ENCODE measurements around the gene SYNPO2. TPM values are rescaled to one million over a fixed set of nuclear protein-coding genes. Genes with fewer than 3 reads are reported as not detected.

SYNPO2 gene
- total RNA-seq, 1 donor, result 34.0 TPM

DNA sequence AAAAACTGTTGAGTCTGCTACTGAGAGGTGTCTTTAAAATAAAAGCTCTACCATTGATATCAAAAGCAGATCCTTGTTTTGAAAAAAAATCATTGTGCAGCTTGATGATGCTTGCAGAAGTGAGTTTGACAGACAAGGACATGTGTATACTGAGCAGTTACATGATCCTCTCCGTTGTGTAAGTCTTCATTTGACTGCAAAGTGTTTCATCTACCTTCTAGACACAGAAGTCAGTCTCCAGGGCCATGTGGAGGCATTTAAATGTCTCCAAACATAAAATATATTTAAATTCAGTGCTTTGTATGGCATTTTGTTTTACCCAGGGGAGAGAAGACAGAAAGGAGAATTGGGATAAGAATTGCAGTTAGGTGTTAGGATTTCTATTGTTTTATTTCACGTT is 139.2 kb downstream of the SYNPO2 start:
- no peak for DNase-seq (ENCODE audit: insufficient read length, low spot score, missing footprints)
- Histone ChIP-seq H3K4me3 (ENCODE audit: insufficient read depth, low read length) (peak overlapping the region; percentile 44), H4K20me1 (ENCODE audit: insufficient read depth, low read length) (no peaks in the 10 kb centered on the region), H3K79me2 (ENCODE audit: insufficient read depth, low read length) (no peaks in the 10 kb centered on the region), H3K27ac (ENCODE audit: low read depth, low read length) (no peak overlapping the region), H3K27me3 (ENCODE audit: insufficient read depth, low read length) (no peaks in the 10 kb centered on the region), H3K4me2 (ENCODE audit: insufficient read depth, low read length) (peak overlapping the region; percentile 77), H3K4me1 (ENCODE audit: insufficient read depth, low read length) (peaks cover 24% of the 10 kb centered on the region), H3K36me3 (ENCODE audit: insufficient read depth, low read length) (peaks cover 12% of the 10 kb centered on the region), H3K9me3 (ENCODE audit: low read depth, low read length) (no peaks in the 10 kb centered on the region), H2AFZ (ENCODE audit: low read length) (no peak overlapping the region)
- TF ChIP-seq, protein P1, sequence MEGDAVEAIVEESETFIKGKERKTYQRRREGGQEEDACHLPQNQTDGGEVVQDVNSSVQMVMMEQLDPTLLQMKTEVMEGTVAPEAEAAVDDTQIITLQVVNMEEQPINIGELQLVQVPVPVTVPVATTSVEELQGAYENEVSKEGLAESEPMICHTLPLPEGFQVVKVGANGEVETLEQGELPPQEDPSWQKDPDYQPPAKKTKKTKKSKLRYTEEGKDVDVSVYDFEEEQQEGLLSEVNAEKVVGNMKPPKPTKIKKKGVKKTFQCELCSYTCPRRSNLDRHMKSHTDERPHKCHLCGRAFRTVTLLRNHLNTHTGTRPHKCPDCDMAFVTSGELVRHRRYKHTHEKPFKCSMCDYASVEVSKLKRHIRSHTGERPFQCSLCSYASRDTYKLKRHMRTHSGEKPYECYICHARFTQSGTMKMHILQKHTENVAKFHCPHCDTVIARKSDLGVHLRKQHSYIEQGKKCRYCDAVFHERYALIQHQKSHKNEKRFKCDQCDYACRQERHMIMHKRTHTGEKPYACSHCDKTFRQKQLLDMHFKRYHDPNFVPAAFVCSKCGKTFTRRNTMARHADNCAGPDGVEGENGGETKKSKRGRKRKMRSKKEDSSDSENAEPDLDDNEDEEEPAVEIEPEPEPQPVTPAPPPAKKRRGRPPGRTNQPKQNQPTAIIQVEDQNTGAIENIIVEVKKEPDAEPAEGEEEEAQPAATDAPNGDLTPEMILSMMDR (IDR thresholded peaks at IDR 0.05; ENCODE audit: extremely low read depth, low read depth, low read length), result no peak

DNA sequence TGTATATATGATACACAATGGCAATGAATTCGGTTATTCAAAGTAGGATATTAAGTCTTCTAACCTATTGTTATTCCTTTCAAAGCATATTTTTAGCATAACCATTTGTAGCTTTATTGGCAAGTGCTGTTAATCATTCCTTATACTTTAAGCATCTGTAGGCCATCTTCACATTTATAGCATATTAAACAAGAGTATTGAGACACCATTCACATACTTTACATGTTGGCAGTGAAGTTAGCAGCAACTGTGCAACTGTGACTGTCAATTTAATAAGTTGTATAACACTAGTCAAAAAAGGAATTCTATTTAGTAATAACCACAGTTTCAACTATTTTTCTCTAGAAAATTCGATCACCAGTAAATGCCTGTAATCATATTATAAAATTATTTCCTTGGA is 139.6 kb downstream of the SYNPO2 start:
- H3K79me2 ChIP-seq (ENCODE audit: insufficient read depth, low read length), result no peaks in the 10 kb centered on the region
- H3K27me3 ChIP-seq (ENCODE audit: insufficient read depth, low read length), result no peaks in the 10 kb centered on the region
- no peaks in the 10 kb centered on the region for H4K20me1 ChIP-seq (ENCODE audit: insufficient read depth, low read length)
- DNase-seq (ENCODE audit: insufficient read length, low spot score, missing footprints), result no peak
- H3K9me3 ChIP-seq (ENCODE audit: low read depth, low read length), result no peaks in the 10 kb centered on the region
- H3K4me1 ChIP-seq (ENCODE audit: insufficient read depth, low read length), result peaks cover 24% of the 10 kb centered on the region
- H3K4me3 ChIP-seq (ENCODE audit: insufficient read depth, low read length), result peak overlapping the region; percentile 44
- no peak overlapping the region for H3K27ac ChIP-seq (ENCODE audit: low read depth, low read length)
- TF ChIP-seq, protein P1 (IDR thresholded peaks at IDR 0.05; ENCODE audit: extremely low read depth, low read depth, low read length), result no peak
- peak overlapping the region; percentile 77 for H3K4me2 ChIP-seq (ENCODE audit: insufficient read depth, low read length)
- no peak overlapping the region for H2AFZ ChIP-seq (ENCODE audit: low read length)
- peaks cover 12% of the 10 kb centered on the region for H3K36me3 ChIP-seq (ENCODE audit: insufficient read depth, low read length)

DNA sequence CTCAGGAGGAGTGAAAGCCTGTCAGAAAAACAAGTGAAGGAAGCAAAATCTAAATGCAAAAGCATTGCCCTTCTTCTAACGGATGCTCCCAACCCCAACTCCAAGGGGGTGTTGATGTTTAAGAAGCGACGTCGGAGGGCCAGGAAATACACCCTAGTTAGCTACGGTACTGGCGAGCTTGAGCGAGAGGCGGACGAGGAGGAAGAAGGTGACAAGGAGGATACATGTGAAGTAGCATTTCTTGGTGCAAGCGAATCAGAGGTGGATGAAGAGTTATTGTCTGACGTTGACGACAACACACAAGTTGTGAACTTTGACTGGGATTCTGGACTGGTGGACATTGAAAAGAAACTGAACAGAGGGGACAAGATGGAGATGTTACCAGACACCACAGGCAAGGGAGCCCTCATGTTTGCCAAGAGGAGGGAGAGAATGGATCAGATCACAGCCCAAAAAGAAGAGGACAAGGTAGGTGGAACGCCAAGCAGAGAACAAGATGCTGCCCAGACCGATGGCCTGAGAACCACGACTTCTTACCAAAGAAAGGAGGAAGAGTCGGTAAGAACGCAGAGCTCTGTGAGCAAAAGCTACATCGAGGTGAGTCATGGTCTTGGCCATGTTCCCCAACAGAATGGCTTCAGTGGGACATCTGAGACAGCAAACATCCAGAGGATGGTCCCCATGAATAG is 141.3 kb downstream of the SYNPO2 start:
- Histone ChIP-seq H2AFZ (ENCODE audit: low read length) (no peak overlapping the region), H3K4me1 (ENCODE audit: insufficient read depth, low read length) (peaks cover 34% of the 10 kb centered on the region), H3K4me2 (ENCODE audit: insufficient read depth, low read length) (no peak overlapping the region), H3K36me3 (ENCODE audit: insufficient read depth, low read length) (peaks cover 12% of the 10 kb centered on the region), H3K9me3 (ENCODE audit: low read depth, low read length) (no peaks in the 10 kb centered on the region), H3K27ac (ENCODE audit: low read depth, low read length) (no peak overlapping the region), H3K4me3 (ENCODE audit: insufficient read depth, low read length) (no peak overlapping the region), H4K20me1 (ENCODE audit: insufficient read depth, low read length) (no peaks in the 10 kb centered on the region), H3K79me2 (ENCODE audit: insufficient read depth, low read length) (no peaks in the 10 kb centered on the region), H3K27me3 (ENCODE audit: insufficient read depth, low read length) (no peaks in the 10 kb centered on the region)
- TF ChIP-seq, protein P1 (IDR thresholded peaks at IDR 0.05; ENCODE audit: extremely low read depth, low read depth, low read length), result no peak
- DNase-seq (ENCODE audit: insufficient read length, low spot score, missing footprints), result no peak

DNA sequence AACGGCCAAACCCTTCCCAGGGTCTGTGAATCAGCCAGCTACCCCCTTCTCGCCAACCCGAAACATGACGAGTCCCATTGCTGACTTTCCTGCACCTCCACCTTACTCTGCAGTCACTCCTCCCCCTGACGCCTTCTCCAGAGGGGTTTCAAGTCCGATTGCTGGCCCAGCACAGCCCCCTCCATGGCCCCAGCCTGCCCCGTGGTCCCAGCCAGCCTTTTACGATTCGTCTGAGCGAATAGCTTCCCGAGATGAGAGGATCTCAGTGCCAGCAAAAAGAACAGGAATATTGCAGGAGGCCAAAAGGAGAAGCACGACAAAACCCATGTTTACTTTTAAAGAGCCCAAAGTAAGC is 141.9 kb downstream of the SYNPO2 start:
- no peaks in the 10 kb centered on the region for H3K9me3 ChIP-seq (ENCODE audit: low read depth, low read length)
- H4K20me1 ChIP-seq (ENCODE audit: insufficient read depth, low read length), result no peaks in the 10 kb centered on the region
- no peaks in the 10 kb centered on the region for H3K79me2 ChIP-seq (ENCODE audit: insufficient read depth, low read length)
- no peak overlapping the region for H3K4me2 ChIP-seq (ENCODE audit: insufficient read depth, low read length)
- TF ChIP-seq, protein P1 (IDR thresholded peaks at IDR 0.05; ENCODE audit: extremely low read depth, low read depth, low read length), result no peak
- H3K27me3 ChIP-seq (ENCODE audit: insufficient read depth, low read length), result no peaks in the 10 kb centered on the region
- H3K4me1 ChIP-seq (ENCODE audit: insufficient read depth, low read length), result peaks cover 34% of the 10 kb centered on the region
- H2AFZ ChIP-seq (ENCODE audit: low read length), result no peak overlapping the region
- H3K36me3 ChIP-seq (ENCODE audit: insufficient read depth, low read length), result peaks cover 12% of the 10 kb centered on the region
- no peak overlapping the region for H3K27ac ChIP-seq (ENCODE audit: low read depth, low read length)
- no peak for DNase-seq (ENCODE audit: insufficient read length, low spot score, missing footprints)
- no peak overlapping the region for H3K4me3 ChIP-seq (ENCODE audit: insufficient read depth, low read length)
